Parathyroid adenoma (tissue), 2 donors: Measurements from ENCODE around the gene LHPP.

ENCODE experiments used
- H2AFZ ChIP-seq: fragments of 300-600 bp; sonication (generic); one replicate; pipeline ENCODE4 v1.7.0; 2017; ENCODE audit warnings: antibody characterized with exemption, mild to moderate bottlenecking
- H3K27ac ChIP-seq: fragments of 300-600 bp; sonication (generic); one replicate; pipeline ENCODE4 v1.7.0; 2017
- H3K27me3 ChIP-seq: fragments of 300-600 bp; sonication (generic); one replicate; pipeline ENCODE4 v1.7.0; 2017; ENCODE audit warnings: low read length; ENCODE audit not compliant: control insufficient read depth, insufficient read depth
- H3K36me3 ChIP-seq: fragments of 300-600 bp; sonication (generic); one replicate; pipeline ENCODE4 v1.7.0; 2017; ENCODE audit warnings: low read length; ENCODE audit not compliant: control insufficient read depth, insufficient read depth
- H3K4me1 ChIP-seq: fragments of 300-600 bp; sonication (generic); one replicate; pipeline ENCODE4 v1.7.0; 2017; ENCODE audit warnings: control low read depth
- H3K4me2 ChIP-seq: fragments of 300-600 bp; sonication (generic); one replicate; pipeline ENCODE4 v1.7.0; 2017; ENCODE audit warnings: low read length
- H3K4me3 ChIP-seq: fragments of 300-600 bp; sonication (generic); one replicate; pipeline ENCODE4 v1.7.0; 2017; ENCODE audit warnings: low read depth, low read length
- H3K79me2 ChIP-seq: fragments of 300-600 bp; sonication (generic); one replicate; pipeline ENCODE4 v1.7.0; 2017; ENCODE audit warnings: control low read depth
- H3K9ac ChIP-seq: fragments of 300-600 bp; sonication (generic); one replicate; pipeline ENCODE4 v1.7.0; 2017; ENCODE audit warnings: mild to moderate bottlenecking
- H3K9me3 ChIP-seq: fragments of 300-600 bp; sonication (generic); one replicate; pipeline ENCODE4 v1.7.0; 2017; ENCODE audit warnings: low read length; ENCODE audit not compliant: control insufficient read depth
- TF ChIP-seq, protein P1 (sequence below): fragments of 300-600 bp; sonication (generic); IDR thresholded peaks from one replicate; pipeline ENCODE4 v1.7.0; 2017; ENCODE audit warnings: antibody characterized with exemption, mild to moderate bottlenecking
- donor health status: primary hyperparathyroidism.

Gene LHPP

DNA sequence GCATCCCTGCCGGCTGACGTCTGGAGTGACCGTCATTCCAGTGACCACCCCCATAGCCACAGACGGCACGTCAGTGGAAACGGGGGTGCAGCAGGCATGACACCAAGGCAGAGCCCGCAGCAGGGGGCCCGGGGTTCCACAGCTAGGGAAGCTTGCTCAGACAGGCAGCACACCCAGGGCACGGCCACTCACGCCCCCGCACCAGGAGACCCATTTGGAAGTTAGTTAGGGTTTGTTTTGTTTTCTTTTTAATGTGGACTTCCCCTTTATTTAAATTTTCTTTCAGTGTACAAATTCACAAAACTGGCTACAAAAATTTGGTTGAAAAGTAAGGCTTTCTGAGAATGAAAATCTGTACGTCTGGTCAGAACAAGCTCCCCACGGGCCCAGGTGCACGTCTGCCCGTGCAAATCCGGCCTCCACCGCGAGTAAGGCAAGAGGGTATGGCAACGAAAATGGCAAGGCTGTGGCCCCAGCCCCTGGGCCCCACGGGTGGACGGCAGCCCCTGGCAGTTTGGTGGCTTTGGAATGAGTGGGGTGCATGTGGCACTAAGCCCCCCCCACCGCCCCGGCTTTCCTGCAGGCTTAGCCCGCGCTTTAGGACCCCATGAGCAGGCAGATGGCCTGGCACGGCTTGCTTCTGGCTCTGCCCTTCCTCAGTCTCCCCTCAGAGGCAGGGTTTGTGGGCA lies 158.3 kb downstream of the LHPP start:
- no peak overlapping the region for H3K27ac ChIP-seq
- no peak overlapping the region for H3K4me3 ChIP-seq
- H3K9me3 ChIP-seq, result no peaks in the 10 kb centered on the region
- H3K79me2 ChIP-seq, result peaks cover 9% of the 10 kb centered on the region
- H2AFZ ChIP-seq, result no peak overlapping the region
- no peaks in the 10 kb centered on the region for H3K27me3 ChIP-seq
- no peaks in the 10 kb centered on the region for H3K36me3 ChIP-seq
- peaks cover 6% of the 10 kb centered on the region for H3K4me1 ChIP-seq
- TF ChIP-seq, protein P1, sequence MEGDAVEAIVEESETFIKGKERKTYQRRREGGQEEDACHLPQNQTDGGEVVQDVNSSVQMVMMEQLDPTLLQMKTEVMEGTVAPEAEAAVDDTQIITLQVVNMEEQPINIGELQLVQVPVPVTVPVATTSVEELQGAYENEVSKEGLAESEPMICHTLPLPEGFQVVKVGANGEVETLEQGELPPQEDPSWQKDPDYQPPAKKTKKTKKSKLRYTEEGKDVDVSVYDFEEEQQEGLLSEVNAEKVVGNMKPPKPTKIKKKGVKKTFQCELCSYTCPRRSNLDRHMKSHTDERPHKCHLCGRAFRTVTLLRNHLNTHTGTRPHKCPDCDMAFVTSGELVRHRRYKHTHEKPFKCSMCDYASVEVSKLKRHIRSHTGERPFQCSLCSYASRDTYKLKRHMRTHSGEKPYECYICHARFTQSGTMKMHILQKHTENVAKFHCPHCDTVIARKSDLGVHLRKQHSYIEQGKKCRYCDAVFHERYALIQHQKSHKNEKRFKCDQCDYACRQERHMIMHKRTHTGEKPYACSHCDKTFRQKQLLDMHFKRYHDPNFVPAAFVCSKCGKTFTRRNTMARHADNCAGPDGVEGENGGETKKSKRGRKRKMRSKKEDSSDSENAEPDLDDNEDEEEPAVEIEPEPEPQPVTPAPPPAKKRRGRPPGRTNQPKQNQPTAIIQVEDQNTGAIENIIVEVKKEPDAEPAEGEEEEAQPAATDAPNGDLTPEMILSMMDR, result no peak
- no peak overlapping the region for H3K4me2 ChIP-seq
- no peak overlapping the region for H3K9ac ChIP-seq

DNA sequence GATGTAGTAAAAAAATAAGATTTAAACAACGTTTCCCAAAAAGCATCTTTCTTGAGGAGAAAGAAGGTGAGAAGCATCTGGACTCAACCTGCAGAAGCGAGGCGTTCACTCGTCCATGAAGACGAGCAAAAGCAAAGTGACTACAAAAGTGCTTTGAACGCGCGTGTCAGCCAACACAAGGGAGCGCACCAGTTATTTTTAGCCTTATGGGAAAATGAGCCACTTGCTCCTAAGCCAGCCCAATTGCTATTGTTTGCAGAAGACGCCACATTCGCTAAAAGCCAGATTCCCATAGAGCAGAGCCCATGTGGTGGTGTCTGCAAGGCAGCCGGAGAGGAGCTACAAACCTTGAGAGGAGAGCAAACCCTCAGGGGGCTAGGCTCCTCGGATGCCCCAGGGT lies 160.0 kb downstream of the LHPP start:
- H3K36me3 ChIP-seq, result no peaks in the 10 kb centered on the region
- peak overlapping the region; percentile 50 for H3K27ac ChIP-seq
- peaks cover 22% of the 10 kb centered on the region for H3K79me2 ChIP-seq
- TF ChIP-seq, protein P1, result no peak
- no peak overlapping the region for H3K4me2 ChIP-seq
- H3K9me3 ChIP-seq, result no peaks in the 10 kb centered on the region
- no peak overlapping the region for H2AFZ ChIP-seq
- no peak overlapping the region for H3K4me3 ChIP-seq
- no peak overlapping the region for H3K9ac ChIP-seq
- H3K4me1 ChIP-seq, result peaks cover 6% of the 10 kb centered on the region
- no peaks in the 10 kb centered on the region for H3K27me3 ChIP-seq

DNA sequence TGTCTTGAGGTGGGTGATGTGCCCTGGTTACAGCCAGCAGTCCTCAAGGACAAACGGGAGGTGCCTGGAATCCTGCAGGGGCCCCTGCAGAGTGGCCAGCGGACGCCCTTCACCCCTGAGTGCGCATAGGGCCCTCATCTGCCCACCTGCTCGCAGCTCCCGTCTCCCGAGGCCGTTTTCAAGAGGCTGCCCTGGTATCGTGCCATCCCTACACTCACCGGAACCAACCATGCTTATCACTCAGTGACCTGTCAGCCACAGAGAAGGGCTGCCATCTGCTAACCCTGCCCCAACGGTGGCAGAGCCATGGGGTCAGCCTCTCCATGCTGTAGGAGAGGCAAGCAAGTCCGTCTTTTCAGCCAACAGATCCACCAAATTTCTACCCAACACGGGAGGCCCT lies 160.5 kb downstream of the LHPP start:
- Histone ChIP-seq H3K4me3 (no peak overlapping the region), H3K4me1 (peaks cover 10% of the 10 kb centered on the region), H3K79me2 (peaks cover 27% of the 10 kb centered on the region), H3K9me3 (no peaks in the 10 kb centered on the region), H3K27me3 (no peaks in the 10 kb centered on the region), H3K36me3 (no peaks in the 10 kb centered on the region), H3K27ac (peak overlapping the region; percentile 50), H3K4me2 (no peak overlapping the region), H3K9ac (no peak overlapping the region), H2AFZ (no peak overlapping the region)
- TF ChIP-seq, protein P1, result no peak

DNA sequence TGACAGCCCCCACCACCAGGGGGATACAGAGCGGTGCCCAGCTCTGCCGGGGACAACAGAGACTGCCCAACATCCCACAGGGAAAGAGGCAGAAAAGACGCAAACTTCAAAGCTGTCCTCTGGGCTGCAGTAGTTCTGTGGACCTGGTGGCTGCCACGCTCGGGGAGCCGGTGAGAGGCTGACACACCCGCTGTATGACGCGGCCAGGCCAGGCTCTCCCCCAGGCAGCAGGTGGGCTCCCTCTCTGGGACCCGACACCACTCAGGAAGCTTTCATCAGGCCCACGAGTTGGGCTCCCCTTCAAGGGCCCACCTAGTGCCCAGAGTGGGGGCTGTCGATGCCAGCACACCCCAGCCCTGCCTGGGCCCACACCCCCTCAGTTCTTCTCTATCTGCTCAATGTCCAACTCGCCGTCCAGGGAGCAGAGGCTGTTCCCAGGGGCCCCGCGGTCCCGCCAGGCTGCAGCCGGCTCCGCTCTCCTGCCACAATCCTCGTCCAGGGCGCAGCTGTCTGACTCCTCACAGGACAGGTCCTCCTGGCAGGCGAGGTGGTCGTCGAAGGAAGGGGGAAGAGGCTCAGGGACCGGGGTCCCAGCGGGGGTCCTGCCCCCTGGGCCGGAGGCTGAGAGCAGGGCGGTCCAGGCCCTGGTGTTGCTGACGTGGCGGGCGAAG lies 161.4 kb downstream of the LHPP start:
- Histone ChIP-seq H3K4me3 (no peak overlapping the region), H3K9me3 (no peaks in the 10 kb centered on the region), H3K79me2 (peaks cover 35% of the 10 kb centered on the region), H3K9ac (no peak overlapping the region), H2AFZ (no peak overlapping the region), H3K4me2 (no peak overlapping the region), H3K27me3 (no peaks in the 10 kb centered on the region), H3K4me1 (peaks cover 18% of the 10 kb centered on the region), H3K27ac (peak overlapping the region; percentile 50), H3K36me3 (no peaks in the 10 kb centered on the region)
- TF ChIP-seq, protein P1, result no peak

DNA sequence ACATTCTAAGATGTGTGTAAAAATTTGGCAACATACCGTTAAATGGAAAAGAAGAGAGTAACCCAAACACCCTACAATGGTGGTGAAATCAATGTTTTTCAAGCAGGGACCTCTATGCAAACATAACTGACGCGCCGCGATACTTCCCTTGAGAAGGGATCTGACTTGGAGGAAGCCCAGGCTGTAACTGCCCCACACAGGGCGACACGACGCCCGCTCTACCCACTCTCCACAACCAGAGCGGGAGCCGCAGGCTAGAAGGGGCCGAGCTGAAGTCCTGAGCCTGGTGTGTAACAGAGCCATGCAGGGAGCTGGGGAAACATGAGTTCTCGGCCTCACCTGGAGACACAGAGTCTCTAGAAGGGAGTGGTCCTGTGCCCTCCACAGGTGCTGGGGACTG lies 162.4 kb downstream of the LHPP start:
- TF ChIP-seq, protein P1, result no peak
- H3K79me2 ChIP-seq, result peaks cover 35% of the 10 kb centered on the region
- no peaks in the 10 kb centered on the region for H3K27me3 ChIP-seq
- H3K4me2 ChIP-seq, result no peak overlapping the region
- no peak overlapping the region for H2AFZ ChIP-seq
- H3K4me3 ChIP-seq, result no peak overlapping the region
- H3K36me3 ChIP-seq, result no peaks in the 10 kb centered on the region
- H3K9me3 ChIP-seq, result no peaks in the 10 kb centered on the region
- H3K27ac ChIP-seq, result no peak overlapping the region
- H3K4me1 ChIP-seq, result peaks cover 26% of the 10 kb centered on the region
- H3K9ac ChIP-seq, result no peak overlapping the region
